ENCODE measurements around the gene SSTR3. TPM values are rescaled to one million over a fixed set of nuclear protein-coding genes. Genes with fewer than 3 reads are reported as not detected.

Gene SSTR3
- total and polyA plus RNA-seq, 9 of the 15 experiments (the other 6 are each of a cell fraction or from before 2014, with no cell fraction given) = 0.03 TPM; not detected in 8

GRCh38 chr22:37242395-37242918, 30.2 kb upstream of the SSTR3 start (continued):
- 0 out of 2 replicates have a peak, but pooled peaks have one; percentile 25 for TF ChIP-seq PBX2 (CRISPR knock-in tag; IDR thresholded peaks at IDR 0.05; ENCODE audit: low read depth)
- peak; percentile 85 for TF ChIP-seq PBX2 (tag; conservative IDR thresholded peaks at IDR 0.05; ENCODE audit: low read depth)
- TF ChIP-seq ZNF134 (CRISPR knock-in tag; conservative IDR thresholded peaks at IDR 0.05) = 0 out of 2 replicates have a peak, but pooled peaks have one; percentile 9
- TF ChIP-seq ARNT (IDR thresholded peaks at IDR 0.05) = peak; percentile 63 to 74; a peak in 2 of 4 replicates
- no peak for TF ChIP-seq XRCC5 (IDR thresholded peaks at IDR 0.05; ENCODE audit: low read depth, low read length)
- TF ChIP-seq, protein P1, sequence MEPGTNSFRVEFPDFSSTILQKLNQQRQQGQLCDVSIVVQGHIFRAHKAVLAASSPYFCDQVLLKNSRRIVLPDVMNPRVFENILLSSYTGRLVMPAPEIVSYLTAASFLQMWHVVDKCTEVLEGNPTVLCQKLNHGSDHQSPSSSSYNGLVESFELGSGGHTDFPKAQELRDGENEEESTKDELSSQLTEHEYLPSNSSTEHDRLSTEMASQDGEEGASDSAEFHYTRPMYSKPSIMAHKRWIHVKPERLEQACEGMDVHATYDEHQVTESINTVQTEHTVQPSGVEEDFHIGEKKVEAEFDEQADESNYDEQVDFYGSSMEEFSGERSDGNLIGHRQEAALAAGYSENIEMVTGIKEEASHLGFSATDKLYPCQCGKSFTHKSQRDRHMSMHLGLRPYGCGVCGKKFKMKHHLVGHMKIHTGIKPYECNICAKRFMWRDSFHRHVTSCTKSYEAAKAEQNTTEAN (CRISPR knock-in tag; IDR thresholded peaks at IDR 0.05) = 0 out of 2 replicates have a peak, but pooled peaks have one; percentile 22
- TF ChIP-seq NONO (IDR thresholded peaks at IDR 0.05; ENCODE audit: low read depth in 2 of 2, low read length in 1 of 2) = no peak
- no peak for TF ChIP-seq CREBBP (IDR thresholded peaks at IDR 0.05; ENCODE audit: low read depth, low read length)
- no peak for TF ChIP-seq YBX1 (IDR thresholded peaks at IDR 0.05)
- TF ChIP-seq KLF16 (IDR thresholded peaks at IDR 0.05) = peak; percentile 83
- TF ChIP-seq SREBF1 (IDR thresholded peaks at IDR 0.05; ENCODE audit: borderline replicate concordance, low read depth, low read length) = no peak
- no peak for TF ChIP-seq ZNF41 (CRISPR knock-in tag; conservative IDR thresholded peaks at IDR 0.05)
- TF ChIP-seq MAFF (IDR thresholded peaks at IDR 0.05; ENCODE audit: low read length) = no peak
- TF ChIP-seq MTA1 (IDR thresholded peaks at IDR 0.05; ENCODE audit: borderline replicate concordance) = 0 out of 2 replicates have a peak, but pooled peaks have one; percentile 12
- TF ChIP-seq, protein P2, sequence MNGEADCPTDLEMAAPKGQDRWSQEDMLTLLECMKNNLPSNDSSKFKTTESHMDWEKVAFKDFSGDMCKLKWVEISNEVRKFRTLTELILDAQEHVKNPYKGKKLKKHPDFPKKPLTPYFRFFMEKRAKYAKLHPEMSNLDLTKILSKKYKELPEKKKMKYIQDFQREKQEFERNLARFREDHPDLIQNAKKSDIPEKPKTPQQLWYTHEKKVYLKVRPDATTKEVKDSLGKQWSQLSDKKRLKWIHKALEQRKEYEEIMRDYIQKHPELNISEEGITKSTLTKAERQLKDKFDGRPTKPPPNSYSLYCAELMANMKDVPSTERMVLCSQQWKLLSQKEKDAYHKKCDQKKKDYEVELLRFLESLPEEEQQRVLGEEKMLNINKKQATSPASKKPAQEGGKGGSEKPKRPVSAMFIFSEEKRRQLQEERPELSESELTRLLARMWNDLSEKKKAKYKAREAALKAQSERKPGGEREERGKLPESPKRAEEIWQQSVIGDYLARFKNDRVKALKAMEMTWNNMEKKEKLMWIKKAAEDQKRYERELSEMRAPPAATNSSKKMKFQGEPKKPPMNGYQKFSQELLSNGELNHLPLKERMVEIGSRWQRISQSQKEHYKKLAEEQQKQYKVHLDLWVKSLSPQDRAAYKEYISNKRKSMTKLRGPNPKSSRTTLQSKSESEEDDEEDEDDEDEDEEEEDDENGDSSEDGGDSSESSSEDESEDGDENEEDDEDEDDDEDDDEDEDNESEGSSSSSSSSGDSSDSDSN (IDR thresholded peaks at IDR 0.05; ENCODE audit: borderline replicate concordance in 1 of 2, low read depth in 2 of 2, low read length in 2 of 2) = peak in 1 of 2 experiments; percentile 70; a peak in 2 of 4 replicates
- TF ChIP-seq GABPA (tag; conservative IDR thresholded peaks at IDR 0.05; ENCODE audit: low read depth) = peak; percentile 89
- no peak for TF ChIP-seq ZSCAN32 (CRISPR knock-in tag; IDR thresholded peaks at IDR 0.05)
- TF ChIP-seq SAP30 (IDR thresholded peaks at IDR 0.05; ENCODE audit: borderline replicate concordance, insufficient read depth, low read depth, low read length, poor library complexity, severe bottlenecking) = peak; percentile 30
- TF ChIP-seq SP1 (CRISPR knock-in tag; IDR thresholded peaks at IDR 0.05) = peak; percentile 60; the same call in 1 of the 2 replicates
- TF ChIP-seq BCOR (IDR thresholded peaks at IDR 0.05) = peak; percentile 52; the same call in 1 of the 2 replicates
- no peak for TF ChIP-seq KHSRP (IDR thresholded peaks at IDR 0.05)
- TF ChIP-seq, protein P3, sequence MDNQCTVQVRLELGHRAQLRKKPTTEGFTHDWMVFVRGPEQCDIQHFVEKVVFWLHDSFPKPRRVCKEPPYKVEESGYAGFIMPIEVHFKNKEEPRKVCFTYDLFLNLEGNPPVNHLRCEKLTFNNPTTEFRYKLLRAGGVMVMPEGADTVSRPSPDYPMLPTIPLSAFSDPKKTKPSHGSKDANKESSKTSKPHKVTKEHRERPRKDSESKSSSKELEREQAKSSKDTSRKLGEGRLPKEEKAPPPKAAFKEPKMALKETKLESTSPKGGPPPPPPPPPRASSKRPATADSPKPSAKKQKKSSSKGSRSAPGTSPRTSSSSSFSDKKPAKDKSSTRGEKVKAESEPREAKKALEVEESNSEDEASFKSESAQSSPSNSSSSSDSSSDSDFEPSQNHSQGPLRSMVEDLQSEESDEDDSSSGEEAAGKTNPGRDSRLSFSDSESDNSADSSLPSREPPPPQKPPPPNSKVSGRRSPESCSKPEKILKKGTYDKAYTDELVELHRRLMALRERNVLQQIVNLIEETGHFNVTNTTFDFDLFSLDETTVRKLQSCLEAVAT (IDR thresholded peaks at IDR 0.05) = no peak

Measured in K562 (cell line).